Esophagus muscularis mucosa (tissue), 4 donors: ENCODE measurements around the gene CRYGB. TPM values are rescaled to one million over a fixed set of nuclear protein-coding genes. Genes with fewer than 3 reads are reported as not detected.

Experiments
- DNase-seq: peaks from one replicate; pipeline ENCODE4 v3.0.0-alpha.2; 2017; ENCODE audit errors: extremely low spot score
- H3K27ac ChIP-seq, 4 donors: fragments of 200-600 bp; sonication (generic); replicated peaks in 1 of 4; 1 replicate in 3 of 4; 2 replicates in 1 of 4; pipeline ENCODE4 v1.5.1; 2016 to 2019; ENCODE audit warnings: mild to moderate bottlenecking in 1 of 4
- H3K27me3 ChIP-seq, 4 donors: fragments of 200-600 bp; sonication (generic); one replicate each; pipeline versions ENCODE4 v1.5.1 to v1.6.0; 2016 to 2019
- H3K36me3 ChIP-seq, 4 donors: fragments of 200-600 bp; sonication (generic); one replicate each; pipeline ENCODE4 v1.5.1; 2016 to 2019
- H3K4me1 ChIP-seq, 4 donors: fragments of 200-600 bp; sonication (generic); one replicate each; pipeline ENCODE4 v1.5.1; 2016 to 2019
- H3K4me3 ChIP-seq, 4 donors: fragments of 200-600 bp; sonication (generic); 1 replicate in 2 of 4; 2 replicates in 2 of 4; pipeline ENCODE4 v1.5.1; 2016 to 2019; ENCODE audit warnings: mild to moderate bottlenecking in 4 of 4, moderate library complexity in 1 of 4
- H3K9me3 ChIP-seq, 4 donors: fragments of 200-600 bp; sonication (generic); 1 replicate in 3 of 4; 2 replicates in 1 of 4; pipeline ENCODE4 v1.5.1; 2016 to 2019
- EP300 ChIP-seq: sonication (generic); formaldehyde crosslinking; IDR thresholded peaks from one replicate; pipeline ENCODE4 v1.6.1; 2017; ENCODE audit warnings: antibody characterized with exemption
- POLR2A ChIP-seq: fragments of 450-650 bp; IDR thresholded peaks from one replicate; pipeline ENCODE4 v1.6.1; 2017; ENCODE audit warnings: antibody characterized with exemption, moderate library complexity, mild to moderate bottlenecking, low read depth
- POLR2AphosphoS5 ChIP-seq, 2 donors: sonication (generic); formaldehyde crosslinking; IDR thresholded peaks; one replicate each; pipeline ENCODE4 v1.6.1; 2017; ENCODE audit warnings: antibody characterized with exemption in 2 of 2
- WGBS: methylation state at CpG from one replicate; pipeline ENCODE4 v1.1.5; 2018; 5-methylcytosine and 5-hydroxymethylcytosine counted together
- intact Hi-C: fragments of 100-400 bp; cut with DNase I; formaldehyde crosslinking; loops from one replicate; pipeline ENCODE4 v1.15.1; 2023
- total RNA-seq, 4 donors: library from RNA; depleted of rRNA; stranded (reverse); fragments of >200 nt; gene quantifications; one replicate each; pipeline versions ENCODE4 v1.1.0 to v1.2.1, GENCODE V29; 2016
- TF ChIP-seq, protein P1 (sequence below), 3 experiments: fragments of 200-600 bp in 2 of 3; fragments of 450-650 bp in 1 of 3; sonication (generic) in 2 of 3; IDR thresholded peaks; one replicate each; pipeline ENCODE4 v1.5.1; 2017 to 2019; ENCODE audit warnings: antibody characterized with exemption in 3 of 3, mild to moderate bottlenecking in 2 of 3, moderate library complexity in 1 of 3

CRYGB gene, protein sequence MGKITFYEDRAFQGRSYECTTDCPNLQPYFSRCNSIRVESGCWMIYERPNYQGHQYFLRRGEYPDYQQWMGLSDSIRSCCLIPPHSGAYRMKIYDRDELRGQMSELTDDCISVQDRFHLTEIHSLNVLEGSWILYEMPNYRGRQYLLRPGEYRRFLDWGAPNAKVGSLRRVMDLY
- total RNA-seq: not detected

DNA sequence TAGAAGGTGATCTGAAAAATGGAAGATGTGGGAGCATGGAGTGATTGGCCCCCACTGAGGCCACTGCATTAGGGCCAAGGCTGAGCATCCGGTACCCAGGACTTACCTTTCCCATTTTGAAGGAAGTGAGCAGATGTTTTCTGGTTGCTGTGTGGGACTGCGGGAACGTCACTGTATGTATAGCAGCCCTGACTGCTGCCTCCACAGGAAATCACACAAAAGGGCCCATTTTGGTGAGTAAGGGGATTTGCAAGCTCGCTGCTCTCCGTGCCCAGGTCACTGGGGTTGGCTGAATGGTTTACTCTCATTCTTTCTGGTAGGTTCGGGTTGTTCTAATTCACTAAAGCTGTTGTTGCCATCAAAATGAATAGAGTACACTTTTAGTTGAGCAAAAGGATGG, at the start of gene CRYGB:
TSS of gene CRYGB (minus strand) at position 153 of the 400 bp plus-strand sequence. CDS start at position 115, 38 bp downstream.
- Histone ChIP-seq H3K9me3 (no peaks in the 10 kb centered on the region), H3K4me1 (no peaks in the 10 kb centered on the region), H3K27me3 (no peaks in the 10 kb centered on the region), H3K4me3 (no peak within 1 kb of the TSS), H3K27ac (no peak within 1 kb of the TSS), H3K36me3 (no peaks in the 10 kb centered on the region)
- DNase-seq: no peak
- intact Hi-C loops: no loop called here
- WGBS: 83% methylated on average over 6 of the region's 6 CpGs
- TF ChIP-seq EP300 (no peak), POLR2AphosphoS5 (IDR thresholded peaks at IDR 0.05) (no peak), POLR2A (no peak)
- TF ChIP-seq, protein P1, sequence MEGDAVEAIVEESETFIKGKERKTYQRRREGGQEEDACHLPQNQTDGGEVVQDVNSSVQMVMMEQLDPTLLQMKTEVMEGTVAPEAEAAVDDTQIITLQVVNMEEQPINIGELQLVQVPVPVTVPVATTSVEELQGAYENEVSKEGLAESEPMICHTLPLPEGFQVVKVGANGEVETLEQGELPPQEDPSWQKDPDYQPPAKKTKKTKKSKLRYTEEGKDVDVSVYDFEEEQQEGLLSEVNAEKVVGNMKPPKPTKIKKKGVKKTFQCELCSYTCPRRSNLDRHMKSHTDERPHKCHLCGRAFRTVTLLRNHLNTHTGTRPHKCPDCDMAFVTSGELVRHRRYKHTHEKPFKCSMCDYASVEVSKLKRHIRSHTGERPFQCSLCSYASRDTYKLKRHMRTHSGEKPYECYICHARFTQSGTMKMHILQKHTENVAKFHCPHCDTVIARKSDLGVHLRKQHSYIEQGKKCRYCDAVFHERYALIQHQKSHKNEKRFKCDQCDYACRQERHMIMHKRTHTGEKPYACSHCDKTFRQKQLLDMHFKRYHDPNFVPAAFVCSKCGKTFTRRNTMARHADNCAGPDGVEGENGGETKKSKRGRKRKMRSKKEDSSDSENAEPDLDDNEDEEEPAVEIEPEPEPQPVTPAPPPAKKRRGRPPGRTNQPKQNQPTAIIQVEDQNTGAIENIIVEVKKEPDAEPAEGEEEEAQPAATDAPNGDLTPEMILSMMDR (IDR thresholded peaks at IDR 0.05): no peak

DNA sequence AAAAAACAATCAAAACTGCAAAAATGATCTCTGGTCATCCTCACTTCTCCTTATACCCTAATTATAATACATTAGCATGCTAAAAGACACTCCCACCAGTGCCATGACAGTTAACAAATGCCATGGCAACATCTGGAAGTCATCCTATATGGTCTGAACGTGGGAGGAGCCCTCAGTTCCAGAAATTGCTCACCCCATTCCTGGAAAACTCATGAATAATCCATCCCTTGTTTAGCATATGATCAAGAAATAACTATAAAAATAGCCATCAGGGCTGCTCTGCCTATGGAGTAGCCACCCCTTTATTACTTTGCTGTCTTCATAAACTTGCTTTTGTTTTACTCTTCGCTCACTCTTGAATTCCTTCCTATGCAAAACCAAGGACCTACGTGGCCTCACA, 49.6 kb upstream of the CRYGB start:
- no peak overlapping the region for H3K27ac ChIP-seq
- peaks cover 0 to 6% (median 0%) of the 10 kb centered on the region in 4 donors for H3K27me3 ChIP-seq
- no peak for DNase-seq
- 78% methylated on average over 3 of the region's 3 CpGs for WGBS
- H3K36me3 ChIP-seq: no peaks in the 10 kb centered on the region
- no peaks in the 10 kb centered on the region for H3K4me1 ChIP-seq
- H3K4me3 ChIP-seq: no peak overlapping the region
- no peaks in the 10 kb centered on the region for H3K9me3 ChIP-seq
- TF ChIP-seq, protein P1 (IDR thresholded peaks at IDR 0.05): no peak
- TF ChIP-seq EP300: no peak
- no peak for TF ChIP-seq POLR2AphosphoS5 (IDR thresholded peaks at IDR 0.05)
- TF ChIP-seq POLR2A: no peak
- intact Hi-C loops: no loop called here

DNA sequence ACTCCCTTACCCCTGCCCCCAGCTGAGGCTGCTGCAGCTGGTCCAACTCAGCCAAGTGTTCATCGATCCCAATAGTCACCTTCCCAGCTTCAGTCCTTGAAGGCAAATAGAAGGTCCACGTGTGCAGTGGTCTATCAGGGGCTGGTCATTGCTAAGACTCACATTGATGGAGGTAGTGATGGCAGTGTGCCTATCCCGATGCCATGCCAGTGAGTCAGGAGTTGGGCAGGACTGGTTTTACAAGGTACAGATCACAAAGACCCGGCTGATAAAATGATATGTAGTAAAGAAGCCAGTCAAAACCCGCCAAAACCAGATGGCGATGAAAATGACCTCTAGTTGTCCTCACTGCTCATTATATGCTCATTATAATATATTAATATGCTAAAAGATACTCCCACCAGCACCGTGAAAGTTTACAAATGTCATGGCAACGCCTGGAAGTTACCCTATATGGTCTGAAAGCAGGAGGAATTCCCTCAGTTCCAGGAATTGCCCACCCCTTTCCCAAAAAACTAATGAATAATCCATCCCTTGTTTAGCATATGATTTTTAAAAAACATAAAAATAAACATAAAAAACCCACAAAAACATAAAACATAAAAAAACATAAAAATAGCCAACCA, 46.8 kb upstream of the CRYGB start:
- no peak for DNase-seq
- Histone ChIP-seq H3K4me3 (no peak overlapping the region), H3K36me3 (no peaks in the 10 kb centered on the region)

DNA sequence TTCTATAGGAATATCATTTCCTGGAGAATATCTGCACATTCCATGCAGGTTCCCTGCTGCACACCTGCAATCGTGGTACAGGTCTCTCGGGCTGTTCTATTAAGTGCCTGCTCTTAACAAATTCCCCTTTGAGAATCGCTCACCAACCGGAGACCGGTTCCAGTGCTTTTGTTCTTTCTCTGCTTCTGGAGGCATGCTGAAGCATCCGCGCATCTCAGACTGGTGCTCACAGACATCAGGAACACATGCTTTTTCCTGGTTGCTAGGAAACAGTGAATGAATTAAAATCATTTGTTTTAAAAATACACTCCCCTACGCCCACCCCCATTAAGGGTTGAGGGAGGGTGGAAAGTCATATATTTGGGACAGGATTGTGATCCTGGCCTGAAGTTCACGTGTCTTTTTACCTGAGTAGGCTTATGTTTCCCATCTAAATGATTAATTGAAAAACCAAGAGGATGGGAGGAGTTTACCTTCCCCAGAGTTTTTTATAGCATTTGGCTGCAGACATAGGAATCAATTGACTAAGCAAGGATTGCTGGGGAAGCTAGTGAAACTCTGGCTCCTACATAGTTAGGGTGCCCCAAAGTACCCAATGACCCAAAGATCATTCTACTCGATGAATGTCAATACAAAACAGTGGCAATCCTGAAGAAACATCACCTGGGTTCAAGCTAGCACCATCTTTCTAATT, 44.0 kb upstream of the CRYGB start, which contains the start of gene C2orf80:
TSS of gene C2orf80 (minus strand) at position 221 of the 694 bp plus-strand sequence. CDS start 3,044 bp downstream, outside the sequence.
- H3K27ac ChIP-seq: no peak within 1 kb of the TSS
- no peaks in the 10 kb centered on the region for H3K9me3 ChIP-seq
- WGBS: 73% methylated on average over 10 of the region's 10 CpGs
- H3K4me3 ChIP-seq: no peak within 1 kb of the TSS
- no peaks in the 10 kb centered on the region for H3K4me1 ChIP-seq
- H3K27me3 ChIP-seq: peaks cover 0 to 15% (median 0%) of the 10 kb centered on the region in 4 donors
- DNase-seq: no peak
- no peaks in the 10 kb centered on the region for H3K36me3 ChIP-seq
- TF ChIP-seq POLR2A: no peak
- TF ChIP-seq, protein P1 (IDR thresholded peaks at IDR 0.05): no peak
- no peak for TF ChIP-seq POLR2AphosphoS5 (IDR thresholded peaks at IDR 0.05)
- no peak for TF ChIP-seq EP300
- intact Hi-C loops: no loop called here

More for the DNA sequence above, 46.8 kb upstream of the CRYGB start:
- H3K27ac ChIP-seq: no peak overlapping the region
- intact Hi-C loops: no loop called here
- no peaks in the 10 kb centered on the region for H3K4me1 ChIP-seq
- 89% methylated on average over 8 of the region's 8 CpGs for WGBS
- H3K9me3 ChIP-seq: no peaks in the 10 kb centered on the region
- peaks cover 0 to 13% (median 0%) of the 10 kb centered on the region in 4 donors for H3K27me3 ChIP-seq
- TF ChIP-seq EP300 (no peak), POLR2AphosphoS5 (IDR thresholded peaks at IDR 0.05) (no peak), POLR2A (no peak)
- TF ChIP-seq, protein P1 (IDR thresholded peaks at IDR 0.05): no peak
